Measurements from ENCODE around the gene PROSER2. TPM values are rescaled to one million over a fixed set of nuclear protein-coding genes. Genes with fewer than 3 reads are reported as not detected.

Gene PROSER2
- total and polyA plus RNA-seq, 2 donors (not counting 1 experiment from before 2014, with no cell fraction given): 0.07 TPM; not detected in 1

GRCh38 chr10:11853468-11853867 is 30.3 kb downstream of the PROSER2 start:
- ChIA-PET POLR2A (no interaction called here), CTCF (no interaction called here)
- Mint-ChIP-seq H3K4me1 (no peaks in the 10 kb centered on the region), H3K4me3 (no peak overlapping the region), H3K27me3 (no peaks in the 10 kb centered on the region), H3K9me3 (ENCODE audit: insufficient read depth) (no peaks in the 10 kb centered on the region), H3K27ac (no peak overlapping the region)
- 98% methylated on average over 5 of the region's 11 CpGs for WGBS (ENCODE audit: insufficient coverage)
- no peaks in the 10 kb centered on the region for H3K79me2 ChIP-seq (ENCODE audit: control insufficient read depth, insufficient read depth, low read length)
- no peaks in the 10 kb centered on the region for H3K9me3 ChIP-seq (ENCODE audit: control extremely low read depth in 1 of 3, control insufficient read depth in 2 of 3, insufficient read depth in 1 of 3, low read length in 2 of 3)
- H3K36me3 ChIP-seq (replicated peaks in 1 of 2; ENCODE audit: control extremely low read depth in 1 of 2, control insufficient read depth in 1 of 2, extremely low read depth in 1 of 2, insufficient read depth in 2 of 2, low read length in 1 of 2): no peaks in the 10 kb centered on the region
- no peak overlapping the region for H3K27ac ChIP-seq (ENCODE audit: low read length in 2 of 2)
- H3K4me3 ChIP-seq (ENCODE audit: control extremely low read depth in 1 of 5, extremely low read depth in 1 of 5, insufficient read depth in 1 of 5, low read depth in 2 of 5, low read length in 4 of 5): no peak overlapping the region
- H4K20me1 ChIP-seq (ENCODE audit: control insufficient read depth, insufficient read depth, low read length, poor library complexity, severe bottlenecking): no peaks in the 10 kb centered on the region
- intact Hi-C loops (cut with micrococcal nuclease): no loop called here
- H3K9ac ChIP-seq (ENCODE audit: low read length): no peak overlapping the region
- no peak overlapping the region for H3K4me2 ChIP-seq (replicated peaks; ENCODE audit: low read depth, low read length, poor library complexity, severe bottlenecking)
- no peaks in the 10 kb centered on the region for H3K27me3 ChIP-seq (replicated peaks in 1 of 4; ENCODE audit: control extremely low read depth in 1 of 4, control insufficient read depth in 3 of 4, insufficient read depth in 4 of 4, low read length in 3 of 4)
- H3K4me1 ChIP-seq (ENCODE audit: control insufficient read depth in 2 of 2, insufficient read depth in 2 of 2, low read length in 2 of 2): no peaks in the 10 kb centered on the region
- TF ChIP-seq CTCF (IDR thresholded peaks at IDR 0.05): no peak
- no peak for TF ChIP-seq EZH2 (IDR thresholded peaks at IDR 0.05; ENCODE audit: borderline replicate concordance, insufficient read depth, low read depth, low read length, poor library complexity, severe bottlenecking)
- H2AFZ ChIP-seq (ENCODE audit: insufficient read depth, low read depth, low read length, poor library complexity, severe bottlenecking): no peak overlapping the region
- ATAC-seq (ENCODE audit: low read depth) (no peak), DNase-seq (no peak)

GRCh38 chr10:11854301-11854700 is 31.1 kb downstream of the PROSER2 start:
- H3K79me2 ChIP-seq (ENCODE audit: control insufficient read depth, insufficient read depth, low read length): no peaks in the 10 kb centered on the region
- ATAC-seq (ENCODE audit: low read depth): no peak
- H3K27me3 ChIP-seq (replicated peaks in 1 of 4; ENCODE audit: control extremely low read depth in 1 of 4, control insufficient read depth in 3 of 4, insufficient read depth in 4 of 4, low read length in 3 of 4): no peaks in the 10 kb centered on the region
- H3K27ac ChIP-seq (ENCODE audit: low read length in 2 of 2): no peak overlapping the region
- no peaks in the 10 kb centered on the region for H3K9me3 ChIP-seq (ENCODE audit: control extremely low read depth in 1 of 3, control insufficient read depth in 2 of 3, insufficient read depth in 1 of 3, low read length in 2 of 3)
- H4K20me1 ChIP-seq (ENCODE audit: control insufficient read depth, insufficient read depth, low read length, poor library complexity, severe bottlenecking): no peaks in the 10 kb centered on the region
- POLR2A ChIA-PET: no interaction called here
- no peak overlapping the region for H3K4me3 Mint-ChIP-seq
- H3K9ac ChIP-seq (ENCODE audit: low read length): no peak overlapping the region
- no peaks in the 10 kb centered on the region for H3K9me3 Mint-ChIP-seq (ENCODE audit: insufficient read depth)
- TF ChIP-seq EZH2 (IDR thresholded peaks at IDR 0.05; ENCODE audit: borderline replicate concordance, insufficient read depth, low read depth, low read length, poor library complexity, severe bottlenecking): no peak
- TF ChIP-seq CTCF (IDR thresholded peaks at IDR 0.05): no peak
- 98% methylated on average over 6 of the region's 6 CpGs for WGBS (ENCODE audit: insufficient coverage)
- CTCF ChIA-PET: no interaction called here
- H2AFZ ChIP-seq (ENCODE audit: insufficient read depth, low read depth, low read length, poor library complexity, severe bottlenecking): no peak overlapping the region
- no peak overlapping the region for H3K4me3 ChIP-seq (ENCODE audit: control extremely low read depth in 1 of 5, extremely low read depth in 1 of 5, insufficient read depth in 1 of 5, low read depth in 2 of 5, low read length in 4 of 5)
- no peak overlapping the region for H3K4me2 ChIP-seq (replicated peaks; ENCODE audit: low read depth, low read length, poor library complexity, severe bottlenecking)
- no peak for DNase-seq
- no peaks in the 10 kb centered on the region for H3K4me1 ChIP-seq (ENCODE audit: control insufficient read depth in 2 of 2, insufficient read depth in 2 of 2, low read length in 2 of 2)
- H3K4me1 Mint-ChIP-seq: no peaks in the 10 kb centered on the region
- intact Hi-C loops (cut with micrococcal nuclease): no loop called here
- H3K36me3 ChIP-seq (replicated peaks in 1 of 2; ENCODE audit: control extremely low read depth in 1 of 2, control insufficient read depth in 1 of 2, extremely low read depth in 1 of 2, insufficient read depth in 2 of 2, low read length in 1 of 2): no peaks in the 10 kb centered on the region
- no peak overlapping the region for H3K27ac Mint-ChIP-seq
- no peaks in the 10 kb centered on the region for H3K27me3 Mint-ChIP-seq
